ENCODE data around the gene PARD3B.

DNA sequence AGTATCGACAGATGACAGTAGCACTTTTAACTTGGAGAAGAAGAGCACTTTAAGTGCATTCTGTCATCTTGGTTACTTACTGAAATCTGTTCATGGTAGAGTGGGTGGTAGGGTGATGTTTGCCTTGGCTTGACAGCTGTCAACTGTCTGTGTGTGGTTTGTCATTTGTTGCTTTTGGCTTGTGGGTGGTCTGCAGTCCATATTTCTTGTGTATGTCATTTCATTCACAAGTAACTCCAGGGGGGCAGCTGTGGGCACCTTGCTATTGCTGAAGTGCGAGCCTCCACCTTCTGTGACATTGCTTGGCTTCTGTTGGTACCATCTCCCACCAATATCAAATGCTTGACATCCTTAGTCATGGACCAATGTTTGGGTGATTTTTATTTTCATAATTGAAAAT is 825.5 kb downstream of the PARD3B start:
- no peak for TF ChIP-seq BHLHE40 (IDR thresholded peaks at IDR 0.05; ENCODE audit: borderline replicate concordance)
- no peak for TF ChIP-seq TARDBP (IDR thresholded peaks at IDR 0.05)
- TF ChIP-seq SP1 (IDR thresholded peaks at IDR 0.05) = no peak
- TF ChIP-seq FOXA1 (IDR thresholded peaks at IDR 0.05) = no peak
- no peak for TF ChIP-seq HDGF (IDR thresholded peaks at IDR 0.05; ENCODE audit: borderline replicate concordance)
- TF ChIP-seq, protein P1, sequence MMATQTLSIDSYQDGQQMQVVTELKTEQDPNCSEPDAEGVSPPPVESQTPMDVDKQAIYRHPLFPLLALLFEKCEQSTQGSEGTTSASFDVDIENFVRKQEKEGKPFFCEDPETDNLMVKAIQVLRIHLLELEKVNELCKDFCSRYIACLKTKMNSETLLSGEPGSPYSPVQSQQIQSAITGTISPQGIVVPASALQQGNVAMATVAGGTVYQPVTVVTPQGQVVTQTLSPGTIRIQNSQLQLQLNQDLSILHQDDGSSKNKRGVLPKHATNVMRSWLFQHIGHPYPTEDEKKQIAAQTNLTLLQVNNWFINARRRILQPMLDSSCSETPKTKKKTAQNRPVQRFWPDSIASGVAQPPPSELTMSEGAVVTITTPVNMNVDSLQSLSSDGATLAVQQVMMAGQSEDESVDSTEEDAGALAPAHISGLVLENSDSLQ (IDR thresholded peaks at IDR 0.05) = no peak
- no peak for TF ChIP-seq ELF4 (IDR thresholded peaks at IDR 0.05)
- TF ChIP-seq CTBP1 (IDR thresholded peaks at IDR 0.05; ENCODE audit: borderline replicate concordance) = no peak
- no peak for TF ChIP-seq L3MBTL2 (conservative IDR thresholded peaks at IDR 0.05)
- TF ChIP-seq NFRKB (IDR thresholded peaks at IDR 0.05) = no peak
- TF ChIP-seq FOXM1 (IDR thresholded peaks at IDR 0.05; ENCODE audit: borderline replicate concordance) = no peak
